Measurements from ENCODE around the gene TRIM8.

GRCh38 chr10:102613785-102614184, 30.5 kb upstream of the TRIM8 start:
- TF ChIP-seq, protein P1, sequence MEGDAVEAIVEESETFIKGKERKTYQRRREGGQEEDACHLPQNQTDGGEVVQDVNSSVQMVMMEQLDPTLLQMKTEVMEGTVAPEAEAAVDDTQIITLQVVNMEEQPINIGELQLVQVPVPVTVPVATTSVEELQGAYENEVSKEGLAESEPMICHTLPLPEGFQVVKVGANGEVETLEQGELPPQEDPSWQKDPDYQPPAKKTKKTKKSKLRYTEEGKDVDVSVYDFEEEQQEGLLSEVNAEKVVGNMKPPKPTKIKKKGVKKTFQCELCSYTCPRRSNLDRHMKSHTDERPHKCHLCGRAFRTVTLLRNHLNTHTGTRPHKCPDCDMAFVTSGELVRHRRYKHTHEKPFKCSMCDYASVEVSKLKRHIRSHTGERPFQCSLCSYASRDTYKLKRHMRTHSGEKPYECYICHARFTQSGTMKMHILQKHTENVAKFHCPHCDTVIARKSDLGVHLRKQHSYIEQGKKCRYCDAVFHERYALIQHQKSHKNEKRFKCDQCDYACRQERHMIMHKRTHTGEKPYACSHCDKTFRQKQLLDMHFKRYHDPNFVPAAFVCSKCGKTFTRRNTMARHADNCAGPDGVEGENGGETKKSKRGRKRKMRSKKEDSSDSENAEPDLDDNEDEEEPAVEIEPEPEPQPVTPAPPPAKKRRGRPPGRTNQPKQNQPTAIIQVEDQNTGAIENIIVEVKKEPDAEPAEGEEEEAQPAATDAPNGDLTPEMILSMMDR (IDR thresholded peaks at IDR 0.05): no peak
- TF ChIP-seq POLR2A (IDR thresholded peaks at IDR 0.05): no peak

Data from ovary (tissue), 3 donors.